ENCODE measurements around the gene FRMD4A.
A peak's percentile ranks its signal among the peaks of the same experiment; 100 is the strongest.

The FRMD4A gene

DNA sequence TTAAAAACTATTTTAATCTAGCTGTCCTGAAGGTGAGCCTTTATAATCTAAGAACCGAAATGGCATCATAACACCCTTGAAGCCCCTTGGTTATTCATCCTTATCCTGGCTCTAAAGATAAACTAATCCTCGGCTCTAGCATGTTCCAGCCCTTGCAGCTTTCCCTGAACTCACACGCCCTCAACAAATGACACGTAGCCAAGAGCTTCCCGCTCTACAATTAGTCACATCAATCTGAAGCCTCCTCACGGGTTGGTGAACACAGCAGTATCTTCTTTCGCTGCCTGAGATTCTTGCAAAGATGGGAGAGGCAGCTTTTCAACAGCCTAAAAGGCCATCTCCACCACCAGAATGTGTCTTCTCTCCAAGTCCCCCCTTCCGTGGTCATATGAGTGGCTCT is 4.1 kb downstream of the FRMD4A start:
- no peak overlapping the region for H3K4me3 Mint-ChIP-seq
- no peak overlapping the region for H3K27ac Mint-ChIP-seq
- H3K4me1 Mint-ChIP-seq: no peaks in the 10 kb centered on the region
- no peaks in the 10 kb centered on the region for H3K9me3 Mint-ChIP-seq
- H3K27me3 Mint-ChIP-seq: peaks cover 38% of the 10 kb centered on the region
- no peaks in the 10 kb centered on the region for H3K36me3 Mint-ChIP-seq (ENCODE audit: low read depth)
- ATAC-seq (no peak), DNase-seq (no peak)

GRCh38 chr10:14325325-14325955 is 5.3 kb downstream of the FRMD4A start:
- DNase-seq: peak; percentile 58
- Mint-ChIP-seq H3K27me3 (peaks cover 31% of the 10 kb centered on the region), H3K36me3 (ENCODE audit: low read depth) (no peaks in the 10 kb centered on the region), H3K4me1 (no peaks in the 10 kb centered on the region), H3K4me3 (no peak overlapping the region), H3K27ac (no peak overlapping the region), H3K9me3 (no peaks in the 10 kb centered on the region)
- ATAC-seq: peak; percentile 28

GRCh38 chr10:14322526-14323188 is 8.1 kb downstream of the FRMD4A start:
- Mint-ChIP-seq H3K27me3 (peaks cover 23% of the 10 kb centered on the region), H3K36me3 (ENCODE audit: low read depth) (no peaks in the 10 kb centered on the region), H3K9me3 (no peaks in the 10 kb centered on the region), H3K4me3 (no peak overlapping the region), H3K4me1 (no peaks in the 10 kb centered on the region), H3K27ac (no peak overlapping the region)
- no peak for DNase-seq
- no peak for ATAC-seq

DNA sequence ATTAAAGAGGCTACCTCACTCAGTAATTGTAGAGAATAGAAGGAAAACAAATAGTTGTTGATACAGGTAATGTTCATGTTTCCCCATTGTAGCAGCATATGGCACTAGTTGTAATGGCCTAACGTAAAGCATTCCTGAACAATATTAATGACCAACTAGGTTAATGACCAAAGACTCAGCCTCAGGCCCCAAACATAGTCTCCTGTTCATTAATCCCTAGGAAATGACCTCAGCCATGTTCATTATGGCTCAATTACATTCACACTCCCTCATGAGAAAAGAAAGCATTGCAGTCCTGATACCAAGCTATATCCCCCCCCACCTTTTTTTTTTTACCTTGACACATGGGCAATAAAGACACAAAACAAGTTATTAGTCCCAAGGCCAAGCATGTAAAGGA is 12.7 kb downstream of the FRMD4A start:
- Mint-ChIP-seq H3K4me3 (no peak overlapping the region), H3K27ac (no peak overlapping the region), H3K36me3 (ENCODE audit: low read depth) (no peaks in the 10 kb centered on the region), H3K9me3 (no peaks in the 10 kb centered on the region), H3K4me1 (no peaks in the 10 kb centered on the region), H3K27me3 (peaks cover 32% of the 10 kb centered on the region)
- ATAC-seq (no peak), DNase-seq (no peak)

DNA sequence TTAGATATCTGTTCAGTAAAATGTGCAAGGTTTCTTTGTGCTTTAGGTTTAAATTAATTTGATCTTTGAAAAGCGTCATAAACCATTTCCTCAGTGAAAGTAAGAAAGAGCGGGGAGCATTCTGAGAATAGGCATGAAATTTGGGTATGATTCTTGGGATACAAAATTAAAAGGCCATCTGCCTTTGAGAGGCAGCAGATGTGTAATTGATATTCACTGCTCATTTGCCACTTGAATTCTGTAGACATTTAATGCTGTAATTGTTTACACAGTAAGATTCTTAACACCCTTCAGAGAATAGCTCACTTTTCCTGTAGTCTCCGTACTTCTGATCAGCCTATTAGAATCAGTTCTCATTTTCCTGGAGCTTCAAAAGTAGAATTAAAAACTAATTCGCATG is 18.7 kb downstream of the FRMD4A start:
- no peaks in the 10 kb centered on the region for H3K9me3 Mint-ChIP-seq
- H3K27ac Mint-ChIP-seq: no peak overlapping the region
- no peaks in the 10 kb centered on the region for H3K4me1 Mint-ChIP-seq
- ATAC-seq (no peak), DNase-seq (no peak)
- no peaks in the 10 kb centered on the region for H3K36me3 Mint-ChIP-seq (ENCODE audit: low read depth)
- H3K27me3 Mint-ChIP-seq: peaks cover 29% of the 10 kb centered on the region
- no peak overlapping the region for H3K4me3 Mint-ChIP-seq

DNA sequence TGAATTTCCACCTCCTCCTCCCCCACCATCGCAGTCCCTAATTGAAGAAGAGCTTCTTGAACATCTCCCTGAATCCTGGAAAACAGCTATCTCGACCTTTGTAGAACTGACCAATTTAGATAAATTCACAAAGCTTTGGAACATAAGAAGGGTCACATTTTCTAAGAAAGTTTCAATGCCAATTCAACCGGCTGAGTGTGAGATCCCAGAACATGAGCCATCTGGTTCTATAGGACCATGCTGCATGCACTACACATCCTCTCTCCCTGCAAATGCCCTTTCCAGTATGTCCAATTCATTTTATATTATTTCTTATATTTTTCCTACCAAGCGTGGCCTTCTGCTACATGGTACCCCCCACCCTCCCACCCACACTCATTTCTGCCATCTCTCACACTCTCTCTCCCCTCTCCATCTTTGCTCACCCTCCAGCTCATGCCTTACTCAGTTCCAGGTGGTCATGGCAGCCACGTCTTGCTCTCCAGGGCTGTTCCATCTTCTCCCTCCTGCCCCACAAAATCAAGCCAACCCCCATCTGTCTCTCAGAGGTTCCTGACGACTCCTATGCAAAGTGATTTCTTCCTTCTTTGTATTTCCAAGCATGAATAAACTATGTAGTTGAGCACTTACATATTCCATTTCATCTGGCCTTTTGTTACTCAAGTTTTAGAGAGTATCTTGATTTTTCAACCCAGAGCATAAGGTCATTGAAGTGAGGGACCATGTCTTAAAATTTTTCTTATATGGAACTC is 19.3 kb downstream of the FRMD4A start:
- ATAC-seq: no peak
- Mint-ChIP-seq H3K4me3 (no peak overlapping the region), H3K4me1 (no peaks in the 10 kb centered on the region), H3K9me3 (no peaks in the 10 kb centered on the region), H3K27ac (no peak overlapping the region), H3K27me3 (peaks cover 26% of the 10 kb centered on the region), H3K36me3 (ENCODE audit: low read depth) (no peaks in the 10 kb centered on the region)
- DNase-seq: no peak

DNA sequence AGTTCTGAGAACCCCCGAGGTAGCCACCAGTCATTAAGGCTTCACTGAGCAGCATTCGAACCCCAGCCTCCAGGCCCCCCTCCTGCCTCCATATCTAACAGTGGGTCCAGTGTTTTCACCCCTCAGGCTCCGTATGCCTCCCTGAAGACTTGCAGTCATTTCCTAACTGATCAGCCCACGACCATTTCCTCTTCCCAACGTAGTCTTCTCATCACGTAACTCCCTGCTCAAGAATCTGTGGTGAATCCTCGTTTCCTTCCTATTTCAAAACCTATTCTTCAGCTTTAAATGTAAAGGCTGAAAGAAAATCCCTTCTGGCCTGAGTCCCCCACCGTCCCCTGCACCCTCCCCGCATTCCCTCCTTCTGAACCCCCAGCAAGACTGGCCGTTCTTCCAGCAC is 21.1 kb downstream of the FRMD4A start:
- Mint-ChIP-seq H3K4me3 (no peak overlapping the region), H3K36me3 (ENCODE audit: low read depth) (no peaks in the 10 kb centered on the region), H3K27ac (no peak overlapping the region), H3K27me3 (peaks cover 10% of the 10 kb centered on the region), H3K4me1 (no peaks in the 10 kb centered on the region), H3K9me3 (no peaks in the 10 kb centered on the region)
- ATAC-seq (no peak), DNase-seq (no peak)

- DNase-seq (no peak), ATAC-seq (no peak)
- Mint-ChIP-seq H3K27ac (no peak overlapping the region), H3K27me3 (peaks cover 3% of the 10 kb centered on the region), H3K4me3 (no peak overlapping the region), H3K9me3 (no peaks in the 10 kb centered on the region), H3K36me3 (ENCODE audit: low read depth) (no peaks in the 10 kb centered on the region), H3K4me1 (no peaks in the 10 kb centered on the region)
These were observed 24.5 kb downstream of the FRMD4A start for GRCh38 chr10:14306190-14306589.

DNA sequence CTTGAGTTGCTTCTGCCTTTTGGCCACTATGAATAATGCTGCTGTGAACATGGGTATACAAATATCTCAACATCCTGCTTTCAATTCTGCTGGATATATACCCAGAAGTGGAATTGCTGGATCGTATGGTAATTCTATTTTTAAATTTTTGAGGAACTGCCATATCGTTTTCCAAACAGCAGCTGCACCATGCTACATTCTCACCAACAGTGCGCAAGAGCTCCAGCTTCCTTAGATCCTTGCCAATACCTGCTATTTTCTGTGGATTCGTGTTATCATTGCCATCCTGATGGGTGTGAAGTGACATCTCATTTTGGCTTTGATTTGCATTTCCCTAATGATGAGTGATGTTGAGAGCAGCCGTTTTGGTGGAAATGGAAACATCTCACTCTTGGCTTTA is 26.7 kb downstream of the FRMD4A start:
- H3K27ac Mint-ChIP-seq: no peak overlapping the region
- H3K36me3 Mint-ChIP-seq (ENCODE audit: low read depth): no peaks in the 10 kb centered on the region
- no peaks in the 10 kb centered on the region for H3K4me1 Mint-ChIP-seq
- H3K9me3 Mint-ChIP-seq: no peaks in the 10 kb centered on the region
- ATAC-seq (no peak), DNase-seq (no peak)
- H3K27me3 Mint-ChIP-seq: peaks cover 3% of the 10 kb centered on the region
- no peak overlapping the region for H3K4me3 Mint-ChIP-seq

DNA sequence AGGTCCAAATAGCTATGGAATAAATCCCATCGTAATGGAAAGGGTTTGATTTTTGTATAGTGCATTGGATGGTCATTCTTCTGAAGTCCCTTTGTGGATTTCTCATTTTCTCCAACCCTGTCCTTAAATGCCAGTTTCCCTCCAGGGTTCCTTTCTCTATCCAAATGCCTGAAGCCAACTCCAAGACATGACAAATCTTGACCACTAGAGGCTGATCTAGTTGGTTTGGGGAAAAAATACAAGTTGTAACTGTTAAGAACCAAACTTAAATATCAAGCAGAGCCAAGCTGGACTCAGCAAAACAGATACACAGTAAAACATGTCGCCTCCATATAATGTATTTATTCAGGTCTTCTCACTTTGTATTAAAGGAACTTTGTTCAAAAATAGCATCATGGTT is 28.7 kb downstream of the FRMD4A start:
- Mint-ChIP-seq H3K27ac (no peak overlapping the region), H3K9me3 (no peaks in the 10 kb centered on the region), H3K4me1 (no peaks in the 10 kb centered on the region), H3K27me3 (peaks cover 5% of the 10 kb centered on the region), H3K36me3 (ENCODE audit: low read depth) (no peaks in the 10 kb centered on the region), H3K4me3 (no peak overlapping the region)
- ATAC-seq (no peak), DNase-seq (no peak)

DNA sequence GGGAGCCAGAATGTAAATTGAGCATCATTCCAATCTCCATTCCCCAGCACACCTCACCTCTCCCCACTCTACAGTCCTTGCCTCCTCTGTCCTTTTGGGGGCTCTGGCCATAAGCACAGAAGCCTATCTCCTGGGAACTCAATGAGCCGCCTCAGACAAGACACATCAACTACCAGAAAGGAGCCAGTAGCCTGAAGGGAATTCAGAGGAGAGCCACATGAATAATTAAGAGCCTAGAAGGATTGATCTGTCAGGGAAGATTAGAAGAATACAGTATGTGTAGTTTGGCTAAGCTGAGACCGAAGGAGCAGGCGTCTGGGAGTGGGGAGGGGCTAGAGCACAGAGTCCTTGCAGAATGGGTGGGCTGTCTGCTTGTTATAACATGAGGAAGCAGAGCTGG is 31.2 kb downstream of the FRMD4A start:
- Mint-ChIP-seq H3K4me1 (no peaks in the 10 kb centered on the region), H3K9me3 (no peaks in the 10 kb centered on the region), H3K4me3 (no peak overlapping the region), H3K27me3 (peaks cover 7% of the 10 kb centered on the region), H3K27ac (no peak overlapping the region), H3K36me3 (ENCODE audit: low read depth) (no peaks in the 10 kb centered on the region)
- DNase-seq (no peak), ATAC-seq (no peak)

DNA sequence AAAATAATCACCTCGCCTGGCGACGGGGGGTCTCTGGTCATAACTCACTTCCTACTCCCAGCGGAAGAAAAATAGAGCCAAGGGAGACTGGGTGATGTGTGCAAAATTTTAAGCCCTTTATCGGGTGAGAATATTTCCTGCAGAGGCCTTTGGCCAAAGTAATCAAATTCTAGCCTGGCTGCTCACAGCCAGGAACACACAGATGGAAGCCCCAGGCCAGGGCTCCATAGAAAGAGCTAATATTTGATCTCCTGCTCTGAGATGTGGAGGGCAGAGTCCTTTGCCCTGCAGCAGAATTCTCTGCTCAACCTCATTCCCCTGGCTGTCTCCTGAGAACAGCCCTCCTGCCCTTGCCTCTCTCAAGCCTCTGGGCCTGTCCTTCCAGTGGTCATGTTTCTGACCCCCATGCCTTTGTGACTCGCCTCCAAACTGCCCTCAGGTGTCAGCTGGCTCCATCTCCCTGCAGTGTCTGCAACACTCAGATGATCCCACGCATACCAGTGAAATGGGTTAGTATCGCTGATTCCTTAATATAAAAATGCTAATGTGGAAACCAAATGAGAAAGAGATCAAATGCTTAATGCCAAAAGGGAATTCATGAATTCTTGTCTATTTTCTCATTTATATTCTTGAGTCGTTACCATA is 34.5 kb downstream of the FRMD4A start:
- DNase-seq: no peak
- Mint-ChIP-seq H3K4me1 (no peaks in the 10 kb centered on the region), H3K27ac (no peak overlapping the region), H3K4me3 (no peak overlapping the region), H3K36me3 (ENCODE audit: low read depth) (no peaks in the 10 kb centered on the region), H3K9me3 (peaks cover 16% of the 10 kb centered on the region), H3K27me3 (peaks cover 9% of the 10 kb centered on the region)
- ATAC-seq: no peak

DNA sequence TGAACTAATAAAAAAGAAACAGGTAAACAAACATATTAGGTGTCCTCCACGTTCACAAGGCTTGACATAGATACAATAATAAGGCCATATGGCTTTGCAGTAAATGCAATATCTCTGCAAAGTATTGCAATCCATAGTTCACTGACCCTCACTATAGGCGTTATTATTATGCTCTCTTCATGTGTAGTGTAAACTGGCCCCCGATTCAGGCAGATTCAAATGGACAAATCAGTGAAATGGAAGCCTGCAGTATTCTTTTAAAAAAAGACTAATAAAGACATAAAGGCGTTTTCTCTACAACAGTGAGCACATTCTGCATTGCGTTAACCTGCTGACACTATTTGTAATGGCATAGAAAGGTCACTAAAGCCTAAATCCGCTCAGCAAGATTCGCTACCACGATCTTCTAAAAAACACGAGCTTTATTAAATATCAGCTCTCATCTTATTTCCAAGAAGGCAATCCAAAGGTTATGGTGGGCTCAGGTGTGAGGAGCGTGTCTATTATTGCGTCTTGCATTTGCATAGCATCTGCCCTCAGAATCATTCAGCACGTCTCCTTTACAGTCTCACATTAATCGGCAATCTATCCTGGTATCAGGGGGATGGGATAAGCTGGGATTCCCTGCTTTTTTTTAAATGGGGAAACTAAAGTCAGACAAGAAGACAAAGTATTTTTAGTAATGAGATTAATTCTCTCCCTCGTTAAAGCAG is 36.2 kb downstream of the FRMD4A start:
- Mint-ChIP-seq H3K27me3 (peaks cover 9% of the 10 kb centered on the region), H3K27ac (no peak overlapping the region), H3K9me3 (peaks cover 29% of the 10 kb centered on the region), H3K4me3 (no peak overlapping the region), H3K4me1 (no peaks in the 10 kb centered on the region), H3K36me3 (ENCODE audit: low read depth) (no peaks in the 10 kb centered on the region)
- ATAC-seq (no peak), DNase-seq (no peak)

DNA sequence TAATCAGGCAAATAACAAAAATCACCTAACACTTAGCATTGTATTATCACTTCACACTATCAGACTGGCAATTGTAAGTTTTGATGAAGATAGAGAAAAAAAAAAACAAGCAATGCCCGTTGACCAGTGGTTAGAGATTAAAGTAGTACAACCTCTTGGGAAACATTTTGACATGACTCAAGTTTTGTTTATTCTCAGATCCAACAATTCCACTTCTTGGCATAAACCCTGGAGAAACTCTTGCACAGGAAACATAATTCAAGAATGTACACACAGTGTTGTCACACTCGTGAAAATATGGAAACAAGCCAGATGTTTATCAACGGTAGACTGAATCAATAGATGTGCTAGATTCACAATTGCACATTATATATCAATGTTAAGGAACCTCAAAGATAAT is 37.2 kb downstream of the FRMD4A start:
- H3K36me3 Mint-ChIP-seq (ENCODE audit: low read depth): no peaks in the 10 kb centered on the region

More for the DNA sequence above, 37.2 kb downstream of the FRMD4A start:
- no peaks in the 10 kb centered on the region for H3K4me1 Mint-ChIP-seq
- no peak overlapping the region for H3K4me3 Mint-ChIP-seq
- ATAC-seq: no peak
- peaks cover 29% of the 10 kb centered on the region for H3K9me3 Mint-ChIP-seq
- H3K27ac Mint-ChIP-seq: no peak overlapping the region
- DNase-seq: no peak
- H3K27me3 Mint-ChIP-seq: peaks cover 7% of the 10 kb centered on the region
